Esophagus (tissue), 2 donors: ENCODE data around the gene WNT4. TPM values are rescaled to one million over a fixed set of nuclear protein-coding genes. Genes with fewer than 3 reads are reported as not detected.

ENCODE experiments used
- H3K27ac ChIP-seq, 2 donors: one replicate each; pipeline ENCODE4 v1.5.1; 2013; ENCODE audit warnings: low read depth in 2 of 2, mild to moderate bottlenecking in 2 of 2, inconsistent platforms in 1 of 2, low read length in 1 of 2, moderate library complexity in 1 of 2
- H3K27me3 ChIP-seq, 2 donors: one replicate each; pipeline ENCODE4 v1.6.1; 2013; ENCODE audit warnings: low read length in 2 of 2, control low read depth in 1 of 2, mild to moderate bottlenecking in 1 of 2; ENCODE audit not compliant: insufficient read depth in 2 of 2, control insufficient read depth in 1 of 2
- H3K36me3 ChIP-seq, 2 donors: one replicate each; pipeline ENCODE4 v1.6.1; 2013; ENCODE audit warnings: low read length in 1 of 2; ENCODE audit not compliant: control insufficient read depth in 2 of 2, insufficient read depth in 2 of 2
- H3K4me1 ChIP-seq, 2 donors: one replicate each; pipeline ENCODE4 v1.6.1; 2013; ENCODE audit warnings: low read length in 1 of 2; ENCODE audit not compliant: control insufficient read depth in 2 of 2, insufficient read depth in 2 of 2
- H3K4me3 ChIP-seq, 2 donors: one replicate each; pipeline ENCODE4 v1.5.1; 2013; ENCODE audit warnings: low read length in 2 of 2, mild to moderate bottlenecking in 2 of 2, low read depth in 1 of 2, moderate library complexity in 1 of 2
- H3K9me3 ChIP-seq, 2 donors: one replicate each; pipeline ENCODE4 v1.6.1; 2013; ENCODE audit warnings: mild to moderate bottlenecking in 2 of 2, low read depth in 1 of 2, low read length in 1 of 2, moderate library complexity in 1 of 2; ENCODE audit not compliant: control insufficient read depth in 2 of 2, insufficient read depth in 1 of 2
- WGBS, 2 donors: extraction: QIAGEN DNeasy Blood & Tissue Kit; methylation state at CpG; one replicate each; pipeline ENCODE4 v1.1.7; 2013; 5-methylcytosine and 5-hydroxymethylcytosine counted together
- polyA plus RNA-seq, 2 donors: library from polyadenylated mRNA; stranded (reverse); fragments of 200-250 nt; gene quantifications; one replicate each; pipeline ENCODE4 v1.2.3, GENCODE V29; 2013
- donor health status: healthy with polysubstance abuse.
- donor health status: Bipolar disorder and iron deficiency.

WNT4 gene
- polyA plus RNA-seq, 2 donors: 9.4 to 15.6 TPM

DNA sequence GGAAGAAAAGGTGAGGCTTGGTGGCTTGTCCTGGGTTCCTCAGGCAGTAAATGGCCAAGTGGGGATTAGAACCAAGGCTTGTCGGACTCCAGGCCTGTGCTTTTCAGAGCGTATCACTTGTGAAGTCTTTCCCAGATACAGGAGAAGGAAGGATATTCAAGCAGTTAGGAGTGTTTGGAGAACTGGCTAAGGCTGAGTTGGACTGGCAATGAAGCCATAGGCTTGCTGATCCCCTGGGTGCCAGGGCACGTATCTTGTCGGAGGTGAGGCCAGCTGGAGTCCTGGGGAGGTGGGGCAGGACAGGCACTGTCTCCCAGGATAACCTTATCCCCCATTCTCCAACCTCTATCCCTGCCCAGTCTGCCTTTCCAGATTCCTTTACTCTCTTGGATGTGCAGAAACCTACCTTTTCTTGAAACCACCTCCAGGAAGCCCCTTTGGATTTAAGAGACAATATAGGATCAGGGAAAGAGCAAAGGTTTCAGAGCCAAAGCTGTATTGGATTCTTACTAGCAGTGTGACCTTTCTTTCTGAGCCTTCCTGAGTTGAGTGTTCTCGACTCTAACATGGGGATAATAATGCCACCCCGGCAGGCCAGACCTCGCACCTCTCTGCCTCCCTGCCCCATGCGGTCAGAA is 18.2 kb downstream of the WNT4 start:
- H3K36me3 ChIP-seq: peaks cover 0 to 23% of the 10 kb centered on the region in 2 donors
- no peaks in the 10 kb centered on the region for H3K9me3 ChIP-seq
- H3K4me1 ChIP-seq: peaks cover 0 to 19% of the 10 kb centered on the region in 2 donors
- H3K4me3 ChIP-seq: no peak overlapping the region
- WGBS, 2 donors: 84 to 91% methylated on average over 8 of the region's 8 CpGs
- H3K27me3 ChIP-seq: no peaks in the 10 kb centered on the region
- H3K27ac ChIP-seq: peak overlapping the region in 1 of 2 donors; percentile 11

DNA sequence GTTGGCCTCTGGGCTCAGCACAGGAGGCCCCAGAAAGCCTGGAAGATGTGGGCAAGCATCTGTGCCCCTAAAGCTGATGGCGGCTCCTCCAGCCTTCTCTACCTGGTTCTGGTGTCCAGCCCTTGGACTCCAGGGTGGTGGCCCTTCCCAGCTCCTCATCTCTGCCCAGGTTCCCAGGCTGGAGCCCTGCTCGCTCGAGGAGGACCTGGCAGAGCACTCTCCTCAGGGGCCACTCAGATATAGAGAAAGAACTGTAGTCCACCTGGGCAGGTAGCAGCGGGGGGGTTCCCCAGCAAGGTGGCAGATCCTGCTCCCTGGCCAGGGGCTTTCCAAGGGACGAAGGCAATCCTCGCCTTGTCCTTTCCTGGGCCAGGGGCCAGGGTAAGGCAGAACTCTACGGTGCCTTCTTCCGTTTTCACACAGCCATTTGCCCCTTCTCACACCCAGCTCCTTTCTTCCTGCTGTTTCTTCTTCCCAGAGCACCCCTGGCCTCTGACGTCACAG is 18.9 kb downstream of the WNT4 start:
- H3K4me1 ChIP-seq: peaks cover 0 to 19% of the 10 kb centered on the region in 2 donors
- no peak overlapping the region for H3K4me3 ChIP-seq
- no peaks in the 10 kb centered on the region for H3K9me3 ChIP-seq
- WGBS, 2 donors: 71 to 74% methylated on average over 9 of the region's 9 CpGs
- no peaks in the 10 kb centered on the region for H3K27me3 ChIP-seq
- H3K27ac ChIP-seq: no peak overlapping the region
- H3K36me3 ChIP-seq: peaks cover 0 to 27% of the 10 kb centered on the region in 2 donors

DNA sequence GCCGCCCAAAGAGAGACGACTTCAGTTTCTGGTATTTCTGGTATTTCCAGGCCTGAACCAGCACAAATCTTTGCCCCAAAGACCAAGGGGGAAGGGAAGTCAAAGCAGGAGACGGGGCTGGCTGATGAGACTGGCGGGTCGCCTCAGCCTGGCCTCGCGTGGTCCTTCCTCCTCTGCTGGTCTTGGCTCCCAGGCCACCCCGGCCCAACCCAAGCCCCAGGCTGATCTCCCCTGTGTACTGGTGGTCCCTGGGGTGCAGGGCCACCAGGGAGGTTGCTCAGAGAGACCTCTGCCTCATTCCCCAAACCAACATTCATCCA is 19.9 kb downstream of the WNT4 start:
- WGBS, 2 donors: 50 to 71% methylated on average over 8 of the region's 8 CpGs
- Histone ChIP-seq H3K4me1 (peaks cover 0 to 26% of the 10 kb centered on the region in 2 donors), H3K36me3 (peaks cover 0 to 33% of the 10 kb centered on the region in 2 donors), H3K4me3 (no peak overlapping the region), H3K27me3 (no peaks in the 10 kb centered on the region), H3K9me3 (no peaks in the 10 kb centered on the region), H3K27ac (peak overlapping the region in 1 of 2 donors; percentile 53)

DNA sequence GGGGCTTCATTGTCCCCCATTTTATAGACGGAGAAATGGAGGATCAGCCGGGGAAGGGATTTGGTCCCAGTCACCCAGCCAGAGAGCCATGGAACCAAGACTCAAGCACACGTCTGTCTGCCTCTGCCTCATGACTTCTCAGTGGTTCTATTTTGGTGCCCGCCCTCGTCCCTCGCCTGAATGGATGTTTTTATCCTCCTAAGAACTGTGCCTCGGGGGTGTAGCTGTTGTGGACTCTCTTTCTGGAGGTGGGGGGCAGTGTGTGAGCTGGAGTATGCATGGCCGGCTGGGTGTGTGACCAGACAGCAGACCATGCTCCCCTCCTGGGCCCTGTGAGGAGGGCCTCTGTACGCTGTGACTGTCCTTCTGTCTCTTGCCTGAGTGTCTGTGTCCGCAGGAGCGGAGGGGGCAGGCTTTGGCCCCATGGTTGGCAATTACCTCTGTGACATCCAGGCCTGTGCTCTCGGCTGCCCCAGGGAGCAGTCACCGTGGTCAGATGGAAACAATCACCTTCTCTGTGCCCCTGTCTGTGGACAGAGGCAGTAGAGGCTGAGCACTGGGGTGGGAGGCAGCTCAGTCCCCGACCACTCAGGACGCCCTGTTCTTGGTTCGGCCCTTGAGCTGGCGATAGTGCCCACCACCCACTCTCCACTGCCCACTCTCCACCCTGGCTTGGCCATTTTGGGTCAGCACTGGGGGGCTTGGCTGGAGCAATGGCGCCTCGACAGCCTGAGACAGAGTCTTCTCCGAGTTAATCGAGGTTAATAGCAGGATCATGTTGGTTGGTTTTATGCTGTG is 20.4 kb downstream of the WNT4 start:
- peaks cover 0 to 31% of the 10 kb centered on the region in 2 donors for H3K4me1 ChIP-seq

DNA sequence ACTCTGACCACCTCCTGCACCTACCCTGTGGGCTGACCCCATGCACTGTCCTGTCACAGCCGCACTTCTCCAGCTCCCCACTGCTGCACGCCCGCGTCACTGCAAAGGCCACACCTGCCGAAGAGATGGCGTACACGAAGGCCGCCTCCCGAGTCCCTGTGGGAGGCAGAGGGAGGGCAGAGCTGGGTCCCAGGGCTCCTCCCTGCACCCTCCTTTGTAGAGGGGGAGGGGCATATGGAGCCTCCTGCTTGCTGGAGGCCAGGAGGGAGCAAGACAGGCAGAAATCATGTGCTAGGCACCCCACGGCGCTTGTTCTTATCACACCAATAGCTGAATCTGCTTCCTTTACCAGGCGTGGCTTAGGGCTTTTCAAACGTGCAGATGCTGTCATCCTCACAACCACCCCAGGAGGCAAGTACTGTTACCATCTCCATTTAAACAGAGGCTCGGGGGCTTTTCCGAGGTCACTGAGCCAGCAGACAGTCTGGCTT is 21.4 kb downstream of the WNT4 start:
- peaks cover 0 to 34% of the 10 kb centered on the region in 2 donors for H3K4me1 ChIP-seq
- H3K27ac ChIP-seq: no peak overlapping the region
- H3K4me3 ChIP-seq: no peak overlapping the region
- no peaks in the 10 kb centered on the region for H3K9me3 ChIP-seq
- H3K36me3 ChIP-seq: peaks cover 0 to 28% of the 10 kb centered on the region in 2 donors
- 67 to 69% methylated on average over 15 of the region's 15 CpGs for WGBS, 2 donors
- H3K27me3 ChIP-seq: no peaks in the 10 kb centered on the region

More for the DNA sequence above, 20.4 kb downstream of the WNT4 start:
- H3K4me3 ChIP-seq: no peak overlapping the region
- WGBS, 2 donors: 75 to 85% methylated on average over 19 to 21 of the region's 21 CpGs
- peak overlapping the region; percentile 12 to 76 for H3K27ac ChIP-seq
- no peaks in the 10 kb centered on the region for H3K9me3 ChIP-seq
- no peaks in the 10 kb centered on the region for H3K27me3 ChIP-seq
- peaks cover 0 to 33% of the 10 kb centered on the region in 2 donors for H3K36me3 ChIP-seq

DNA sequence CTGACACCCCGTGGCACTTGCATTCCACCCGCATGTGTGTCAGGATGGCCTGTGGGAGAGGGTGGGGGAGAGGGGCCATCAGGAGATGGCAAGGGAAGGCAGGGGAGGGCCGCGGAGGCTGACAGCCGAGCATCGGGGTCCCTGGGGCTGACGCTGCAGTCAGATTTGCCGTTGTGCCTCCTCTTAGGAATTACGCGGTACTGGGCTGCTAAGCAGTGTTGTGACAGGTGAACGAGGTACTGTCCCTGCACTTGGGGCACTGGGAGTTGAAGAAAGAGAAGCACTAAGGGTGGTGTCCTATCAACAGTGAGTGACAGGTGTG is 22.5 kb downstream of the WNT4 start:
- Histone ChIP-seq H3K27ac (no peak overlapping the region), H3K9me3 (no peaks in the 10 kb centered on the region), H3K36me3 (peaks cover 0 to 24% of the 10 kb centered on the region in 2 donors), H3K27me3 (no peaks in the 10 kb centered on the region), H3K4me1 (peaks cover 0 to 34% of the 10 kb centered on the region in 2 donors), H3K4me3 (no peak overlapping the region)
- 75 to 81% methylated on average over 11 of the region's 11 CpGs for WGBS, 2 donors

DNA sequence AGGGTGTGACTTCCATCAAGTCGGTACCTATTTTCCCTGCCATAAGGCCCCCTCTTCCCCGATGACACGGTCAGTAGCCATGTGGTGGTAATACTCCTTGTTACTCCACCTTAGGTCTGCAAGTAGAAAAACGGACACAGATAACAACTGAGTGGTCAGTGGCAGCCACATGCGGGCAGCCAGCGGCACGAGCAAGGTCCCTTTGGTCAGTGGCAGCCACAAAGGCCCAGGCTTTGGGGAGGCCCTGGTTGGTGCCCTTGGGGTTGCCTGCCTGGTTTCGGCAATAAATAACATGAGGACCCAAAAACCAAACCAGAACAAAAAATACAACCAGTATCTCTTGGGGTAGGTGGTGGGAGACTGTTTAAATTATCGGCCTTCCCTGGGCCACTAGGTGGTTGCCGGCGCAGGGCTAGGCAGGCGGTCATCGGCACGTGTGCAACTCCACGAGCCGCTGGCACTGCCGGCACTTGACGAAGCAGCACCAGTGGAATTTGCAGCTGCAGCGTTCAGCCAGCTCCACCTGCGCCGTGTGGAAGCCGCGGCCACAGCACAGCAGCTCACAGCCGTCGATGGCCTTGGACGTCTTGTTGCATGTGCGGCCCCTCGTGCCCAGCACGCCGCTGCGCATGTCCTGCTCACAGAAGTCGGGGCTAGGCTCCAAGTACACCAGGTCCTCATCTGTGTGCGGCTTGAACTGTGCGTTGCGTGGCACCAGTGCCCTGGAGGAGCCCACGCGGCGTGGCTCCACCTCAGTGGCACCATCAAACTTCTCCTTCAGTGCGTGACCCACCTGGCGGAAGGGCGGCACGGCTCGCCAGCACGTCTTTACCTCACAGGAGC is 23.1 kb downstream of the WNT4 start:
- no peaks in the 10 kb centered on the region for H3K27me3 ChIP-seq
- H3K4me3 ChIP-seq: no peak overlapping the region
- no peaks in the 10 kb centered on the region for H3K9me3 ChIP-seq
- H3K4me1 ChIP-seq: peaks cover 0 to 34% of the 10 kb centered on the region in 2 donors
- peak overlapping the region in 1 of 2 donors; percentile 18 for H3K27ac ChIP-seq
- H3K36me3 ChIP-seq: peaks cover 0 to 26% of the 10 kb centered on the region in 2 donors
- WGBS, 2 donors: 90 to 91% methylated on average over 44 of the region's 44 CpGs

DNA sequence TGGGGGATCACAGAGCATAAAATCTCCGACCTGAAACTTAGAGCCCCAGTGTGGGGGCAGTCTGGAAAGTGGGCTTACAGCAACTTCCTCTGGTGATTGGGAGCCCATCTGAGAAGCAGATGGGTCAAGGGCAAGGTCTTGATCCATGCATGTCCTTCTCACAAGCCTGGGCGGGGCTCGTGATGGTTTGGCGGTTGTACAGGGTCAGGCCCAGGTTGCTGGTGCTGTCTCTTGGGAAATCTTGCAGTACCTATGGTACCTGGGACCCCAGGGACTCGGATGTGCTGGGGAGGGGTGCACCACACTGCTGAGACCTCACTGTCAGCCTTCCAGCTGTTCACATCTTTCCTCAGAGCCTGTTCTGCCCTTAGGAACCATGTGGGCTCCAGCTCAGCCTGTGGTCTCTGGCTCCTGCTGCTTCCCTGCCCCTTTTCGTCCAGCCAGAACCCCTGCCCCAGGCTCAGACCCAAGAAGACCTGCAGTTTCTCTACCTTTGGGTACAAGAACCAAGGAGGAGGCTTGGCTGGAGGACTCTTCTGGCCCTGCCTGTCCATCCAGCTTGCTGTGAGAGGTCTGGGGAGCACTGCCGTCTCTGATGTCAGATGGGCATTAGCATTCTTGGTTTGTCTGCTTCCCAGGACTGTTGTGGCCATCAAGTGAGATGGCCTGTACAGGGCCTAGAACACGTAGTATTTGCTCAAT is 24.5 kb downstream of the WNT4 start:
- H3K27ac ChIP-seq: peak overlapping the region; percentile 51 to 54
- H3K9me3 ChIP-seq: no peaks in the 10 kb centered on the region
- 68 to 70% methylated on average over 8 of the region's 8 CpGs for WGBS, 2 donors
- H3K27me3 ChIP-seq: no peaks in the 10 kb centered on the region
- peaks cover 2 to 35% of the 10 kb centered on the region in 2 donors for H3K4me1 ChIP-seq
- H3K4me3 ChIP-seq: no peak overlapping the region
- H3K36me3 ChIP-seq: peaks cover 0 to 30% of the 10 kb centered on the region in 2 donors

DNA sequence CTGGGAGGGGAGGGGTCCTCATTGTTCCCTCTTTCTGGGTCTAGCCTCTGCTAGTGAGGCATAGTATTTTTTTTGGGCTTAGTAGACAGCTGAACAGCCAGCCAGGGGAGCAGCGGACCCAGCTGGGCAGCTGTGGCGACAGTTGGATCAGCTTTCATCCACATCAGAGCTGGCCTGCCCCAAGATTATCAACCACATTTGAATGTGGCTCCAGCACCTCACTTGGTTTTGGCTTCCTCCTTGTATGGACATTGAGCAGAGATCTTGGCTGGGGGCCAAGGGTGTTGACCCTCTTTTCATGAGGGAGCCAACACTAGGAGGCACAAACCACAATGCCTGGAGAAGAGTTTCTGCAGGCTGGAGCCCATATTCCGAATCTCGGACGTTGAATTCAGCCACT is 25.0 kb downstream of the WNT4 start:
- H3K4me3 ChIP-seq: no peak overlapping the region
- no peaks in the 10 kb centered on the region for H3K27me3 ChIP-seq
- WGBS, 2 donors: 65 to 68% methylated on average over 5 of the region's 5 CpGs
- peaks cover 2 to 31% of the 10 kb centered on the region in 2 donors for H3K4me1 ChIP-seq
- H3K9me3 ChIP-seq: no peaks in the 10 kb centered on the region
- H3K27ac ChIP-seq: no peak overlapping the region
- H3K36me3 ChIP-seq: peaks cover 0 to 33% of the 10 kb centered on the region in 2 donors
